Keratinocyte (primary cell): ENCODE data around the gene RCHY1. TPM values are rescaled to one million over a fixed set of nuclear protein-coding genes. Genes with fewer than 3 reads are reported as not detected.
"Not testable (repeated sequence)": the region's sequence is repeated elsewhere in the genome, so short reads cannot be mapped to it uniquely, and the experiment has no call there.

Experiments used
- DNase-seq: peaks from one replicate; pipeline ENCODE4 v3.0.0-alpha.2; 2011; ENCODE audit warnings: low read depth, missing footprints, low spot score
- FAIRE-seq: peaks from 2 replicates; lab custom pipeline; 2011; peaks lifted over from hg19 to GRCh38; lab: Jason Lieb, UNC
- H2AFZ ChIP-seq: 2 replicates; pipeline ENCODE4 v1.6.0; 2012; ENCODE audit warnings: low read length, control low read depth, inconsistent platforms; ENCODE audit not compliant: control insufficient read depth
- H3K27ac ChIP-seq: 2 replicates; pipeline ENCODE4 v1.5.1; 2011; ENCODE audit warnings: low read length; ENCODE audit not compliant: control insufficient read depth, insufficient read depth
- H3K27me3 ChIP-seq: 3 replicates; pipeline ENCODE4 v1.6.0; 2011; ENCODE audit warnings: low read length; ENCODE audit not compliant: control insufficient read depth, insufficient read depth; ENCODE audit errors: extremely low read depth
- H3K36me3 ChIP-seq, 2 experiments: 2 replicates in 1 of 2; 3 replicates in 1 of 2; pipeline ENCODE4 v1.5.1; 2011; ENCODE audit warnings: low read length in 2 of 2, mild to moderate bottlenecking in 1 of 2; ENCODE audit not compliant: control insufficient read depth in 2 of 2, insufficient read depth in 2 of 2; ENCODE audit errors: extremely low read depth in 1 of 2
- H3K4me1 ChIP-seq: 3 replicates; pipeline ENCODE4 v1.5.1; 2011; ENCODE audit warnings: low read length; ENCODE audit not compliant: control insufficient read depth, insufficient read depth; ENCODE audit errors: extremely low read depth
- H3K4me2 ChIP-seq: 3 replicates; pipeline ENCODE4 v1.6.0; 2011; ENCODE audit warnings: low read depth, low read length; ENCODE audit not compliant: control insufficient read depth, insufficient read depth; ENCODE audit errors: extremely low read depth
- H3K4me3 ChIP-seq, 3 experiments: fragments of 200-600 bp in 1 of 3; sonication (generic) in 1 of 3; 2 replicates in 2 of 3; 3 replicates in 1 of 3; pipeline ENCODE4 v1.5.1; 2011 to 2016; ENCODE audit warnings: low read length in 3 of 3, mild to moderate bottlenecking in 3 of 3, control low read depth in 2 of 3, inconsistent platforms in 1 of 3, low read depth in 1 of 3, mixed read lengths in 1 of 3, mixed run types in 1 of 3, moderate library complexity in 1 of 3; ENCODE audit not compliant: control insufficient read depth in 2 of 3, insufficient read depth in 2 of 3; ENCODE audit errors: extremely low read depth in 1 of 3
- H3K79me2 ChIP-seq: 2 replicates; pipeline ENCODE4 v1.6.0; 2012; ENCODE audit warnings: low read length; ENCODE audit not compliant: control insufficient read depth, insufficient read depth
- H3K9ac ChIP-seq: 3 replicates; pipeline ENCODE4 v1.6.0; 2011; ENCODE audit warnings: low read length; ENCODE audit not compliant: control insufficient read depth, insufficient read depth; ENCODE audit errors: extremely low read depth
- H3K9me1 ChIP-seq: 3 replicates; pipeline ENCODE4 v1.6.0; 2011; ENCODE audit warnings: low read length; ENCODE audit not compliant: control insufficient read depth, insufficient read depth; ENCODE audit errors: extremely low read depth
- H3K9me3 ChIP-seq: 2 replicates; pipeline ENCODE4 v1.5.1; 2012; ENCODE audit warnings: low read depth, low read length; ENCODE audit not compliant: control insufficient read depth
- H4K20me1 ChIP-seq: 3 replicates; pipeline ENCODE4 v1.6.0; 2011; ENCODE audit warnings: low read length; ENCODE audit not compliant: control insufficient read depth, insufficient read depth; ENCODE audit errors: extremely low read depth
- EZH2 ChIP-seq: IDR thresholded peaks from one replicate; pipeline ENCODE4 v1.6.1; 2012; ENCODE audit warnings: inconsistent platforms, mild to moderate bottlenecking, low read length, moderate library complexity
- dilution Hi-C: fragments of 300-500 bp; cut with MboI; formaldehyde crosslinking; loops from one replicate; pipeline ENCODE4 v1.7.0; 2020; ENCODE audit warnings: low sequenced_read_pairs; ENCODE audit not compliant: extremely low pct_ligation_motif_present
- polyA plus RNA-seq, 5 experiments: library from polyadenylated mRNA; depleted of rRNA in 3 of 5; stranded (reverse) in 3 of 5; stranded (forward) in 1 of 5; unstranded in 1 of 5; fragments of >200 nt; gene quantifications; 1 replicate in 1 of 5; 2 replicates in 3 of 5; 3 replicates in 1 of 5; pipeline versions ENCODE4 v1.2.1 to v1.2.3, GENCODE V29; 2011 to 2012; ENCODE audit warnings: missing spikeins in 2 of 5, low read depth in 1 of 5, low replicate concordance in 1 of 5
- TF ChIP-seq, protein P1 (sequence below), 3 experiments: IDR thresholded peaks in 1 of 3; conservative IDR thresholded peaks in 1 of 3; optimal IDR thresholded peaks in 1 of 3; 2 replicates in 2 of 3; 3 replicates in 1 of 3; pipeline versions ENCODE3 to v1.5.1; 2011; ENCODE audit warnings: low read length in 3 of 3, mild to moderate bottlenecking in 3 of 3, moderate library complexity in 2 of 3, control low read depth in 1 of 3, inconsistent platforms in 1 of 3; ENCODE audit not compliant: insufficient read depth in 2 of 3; ENCODE audit errors: extremely low read depth in 1 of 3

The RCHY1 gene
- polyA plus RNA-seq, 1 donor (not counting 4 experiments of a cell fraction or from before 2014, with no cell fraction given), result 29.0 TPM

DNA sequence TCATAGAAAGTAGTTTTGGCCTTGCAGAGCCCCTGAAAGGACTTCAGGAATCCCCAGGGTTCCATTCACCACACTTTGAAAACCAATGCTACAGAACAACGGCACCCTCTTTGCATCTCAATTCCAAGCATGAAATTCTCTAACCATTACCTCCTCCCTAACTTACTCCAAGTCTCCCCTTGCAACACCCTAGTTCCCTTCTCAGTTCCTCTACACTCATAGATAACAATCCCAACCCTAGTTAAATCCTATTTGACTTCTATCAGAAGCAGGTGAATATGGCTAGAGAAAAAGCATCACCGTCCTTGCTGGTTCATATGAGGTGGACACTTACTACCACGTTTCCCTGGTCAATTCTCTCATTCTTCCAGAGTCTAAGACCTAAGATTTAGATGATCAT lies 2.4 kb downstream of the RCHY1 start:
- no peak overlapping the region for H3K9ac ChIP-seq
- H3K4me1 ChIP-seq, result peaks cover 29% of the 10 kb centered on the region
- peaks cover 2% of the 10 kb centered on the region for H3K9me1 ChIP-seq
- DNase-seq (no peak), FAIRE-seq (no peak)
- H3K9me3 ChIP-seq, result no peaks in the 10 kb centered on the region
- no peak overlapping the region for H2AFZ ChIP-seq
- no peak overlapping the region for H3K27ac ChIP-seq
- H3K4me3 ChIP-seq, result peak overlapping the region in 2 of 3 experiments; percentile 84 to 93
- H3K4me2 ChIP-seq, result peak overlapping the region; percentile 93
- TF ChIP-seq EZH2, result no peak
- TF ChIP-seq, protein P1, sequence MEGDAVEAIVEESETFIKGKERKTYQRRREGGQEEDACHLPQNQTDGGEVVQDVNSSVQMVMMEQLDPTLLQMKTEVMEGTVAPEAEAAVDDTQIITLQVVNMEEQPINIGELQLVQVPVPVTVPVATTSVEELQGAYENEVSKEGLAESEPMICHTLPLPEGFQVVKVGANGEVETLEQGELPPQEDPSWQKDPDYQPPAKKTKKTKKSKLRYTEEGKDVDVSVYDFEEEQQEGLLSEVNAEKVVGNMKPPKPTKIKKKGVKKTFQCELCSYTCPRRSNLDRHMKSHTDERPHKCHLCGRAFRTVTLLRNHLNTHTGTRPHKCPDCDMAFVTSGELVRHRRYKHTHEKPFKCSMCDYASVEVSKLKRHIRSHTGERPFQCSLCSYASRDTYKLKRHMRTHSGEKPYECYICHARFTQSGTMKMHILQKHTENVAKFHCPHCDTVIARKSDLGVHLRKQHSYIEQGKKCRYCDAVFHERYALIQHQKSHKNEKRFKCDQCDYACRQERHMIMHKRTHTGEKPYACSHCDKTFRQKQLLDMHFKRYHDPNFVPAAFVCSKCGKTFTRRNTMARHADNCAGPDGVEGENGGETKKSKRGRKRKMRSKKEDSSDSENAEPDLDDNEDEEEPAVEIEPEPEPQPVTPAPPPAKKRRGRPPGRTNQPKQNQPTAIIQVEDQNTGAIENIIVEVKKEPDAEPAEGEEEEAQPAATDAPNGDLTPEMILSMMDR (optimal IDR thresholded peaks at IDR 0.05 in 1 of 3, IDR thresholded peaks at IDR 0.05 in 1 of 3, conservative IDR thresholded peaks at IDR 0.05 in 1 of 3; ENCODE audit: extremely low read depth in 1 of 3, insufficient read depth in 2 of 3, low read length in 3 of 3), result no peak
- H3K27me3 ChIP-seq, result no peaks in the 10 kb centered on the region
- dilution Hi-C loops, result no loop called here
- H3K79me2 ChIP-seq, result peaks cover 50% of the 10 kb centered on the region
- no peaks in the 10 kb centered on the region for H3K36me3 ChIP-seq
- no peaks in the 10 kb centered on the region for H4K20me1 ChIP-seq

DNA sequence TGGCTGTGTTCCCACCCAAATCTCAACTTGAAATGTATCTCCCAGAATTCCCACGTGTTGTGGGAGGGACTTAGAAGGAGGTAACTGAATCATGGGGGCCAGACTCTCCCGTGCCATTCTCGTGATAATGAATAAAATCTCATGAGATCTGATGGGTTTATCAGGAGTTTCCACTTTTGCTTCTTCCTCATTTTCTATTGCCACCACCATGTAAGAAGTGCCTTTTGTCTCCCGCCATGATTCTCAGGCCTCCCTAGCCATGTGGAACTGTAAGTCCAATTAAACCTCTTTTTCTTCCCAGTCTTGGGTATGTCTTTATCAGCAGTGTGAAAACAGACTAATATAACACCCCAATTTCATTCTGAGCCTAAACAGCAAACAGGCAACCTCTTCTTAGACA lies 4.6 kb downstream of the RCHY1 start:
- dilution Hi-C loops, result not testable (repeated sequence)
- H3K79me2 ChIP-seq, result peaks cover 57% of the 10 kb centered on the region

DNA sequence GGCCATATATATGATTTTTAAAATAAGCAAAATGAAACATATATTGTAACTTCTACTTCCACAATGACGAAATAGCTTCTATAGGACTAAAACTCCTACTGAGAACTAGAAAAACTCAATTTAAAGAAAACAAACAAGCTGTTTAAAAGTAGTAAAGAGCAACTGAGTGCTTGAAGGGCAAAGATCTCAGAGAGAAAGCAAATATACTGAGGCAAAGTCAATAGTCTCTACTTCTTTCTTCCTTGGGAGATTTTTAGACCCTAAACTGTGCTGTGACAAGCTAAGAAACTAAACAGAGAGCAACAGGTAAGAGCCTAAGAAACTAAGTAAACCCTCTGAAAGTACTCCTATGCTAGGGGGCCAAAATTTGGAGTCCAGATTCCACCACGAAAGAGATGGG lies 8.6 kb downstream of the RCHY1 start:
- Histone ChIP-seq H3K4me3 (no peak overlapping the region), H3K9ac (no peak overlapping the region), H3K4me1 (peaks cover 2% of the 10 kb centered on the region), H3K9me3 (no peaks in the 10 kb centered on the region), H3K36me3 (peaks cover 3 to 10% of the 10 kb centered on the region in 2 experiments), H2AFZ (no peak overlapping the region), H3K4me2 (no peak overlapping the region), H3K79me2 (peaks cover 25% of the 10 kb centered on the region), H3K27me3 (no peaks in the 10 kb centered on the region), H4K20me1 (no peaks in the 10 kb centered on the region), H3K27ac (no peak overlapping the region), H3K9me1 (no peaks in the 10 kb centered on the region)
- dilution Hi-C loops, result no loop called here
- TF ChIP-seq, protein P1 (optimal IDR thresholded peaks at IDR 0.05 in 1 of 3, IDR thresholded peaks at IDR 0.05 in 1 of 3, conservative IDR thresholded peaks at IDR 0.05 in 1 of 3; ENCODE audit: extremely low read depth in 1 of 3, insufficient read depth in 2 of 3, low read length in 3 of 3), result no peak
- FAIRE-seq, result no peak
- no peak for DNase-seq

More for the DNA sequence above, 4.6 kb downstream of the RCHY1 start:
- H3K4me3 ChIP-seq, H2AFZ ChIP-seq, H3K27ac ChIP-seq, H3K9me1 ChIP-seq, H3K9ac ChIP-seq, DNase-seq, H4K20me1 ChIP-seq, H3K4me2 ChIP-seq, H3K36me3 ChIP-seq, H3K9me3 ChIP-seq, H3K27me3 ChIP-seq, FAIRE-seq: not testable (repeated sequence)
- peaks cover 21% of the 10 kb centered on the region for H3K4me1 ChIP-seq
